Stimulated activated CD4-positive, alpha-beta T cell treated with anti-CD3 and anti-CD28 coated beads, Interleukin-2, amount 100 ng/mL, for 24 hours (primary cell): Measurements from ENCODE around the gene ZNF879.
A peak's percentile ranks its signal among the peaks of the same experiment; 100 is the strongest.

Experiments used
- DNase-seq, 2 donors: peaks; one replicate each; pipeline ENCODE4 v3.0.0-alpha.2; 2020

ZNF879 gene

DNA sequence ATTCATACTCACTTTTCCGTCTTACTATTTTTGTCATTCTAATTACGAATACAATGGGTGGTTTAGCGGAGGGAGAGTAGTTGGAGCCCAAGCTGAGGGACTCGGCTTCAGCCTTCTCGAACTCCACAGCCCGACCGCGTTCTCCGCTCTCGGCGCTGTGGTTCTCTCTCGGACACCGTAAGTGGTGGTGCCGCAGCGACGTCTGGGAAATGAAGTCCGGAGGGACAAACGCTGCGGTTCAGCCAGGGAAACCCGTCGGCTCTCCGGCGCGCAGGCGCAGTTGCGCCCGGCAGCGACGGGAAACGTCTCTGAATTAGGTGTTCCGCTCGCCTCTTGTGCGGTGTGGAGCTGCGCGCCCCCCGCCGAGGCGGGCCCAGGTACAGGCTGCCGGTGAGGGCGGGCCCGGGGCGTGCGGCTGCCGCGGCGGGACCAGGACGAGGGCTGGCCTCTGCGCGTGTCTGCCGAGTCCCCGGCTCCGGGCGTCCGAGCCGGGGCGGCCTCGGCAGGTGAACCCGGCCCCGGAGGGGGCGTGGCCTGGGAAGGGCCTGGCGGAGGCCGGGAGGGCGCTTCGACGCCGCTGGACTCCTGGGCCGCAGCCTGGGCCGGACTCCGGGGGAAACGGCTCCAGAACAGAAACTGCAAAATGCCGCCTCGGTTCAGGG, at the start of gene ZNF879:
Gene ZNF879 (plus strand): TSS at position 277 of the 662 bp plus-strand sequence. CDS start 1,201 bp downstream, outside the sequence.
- DNase-seq = peak; percentile 90 to 92

DNA sequence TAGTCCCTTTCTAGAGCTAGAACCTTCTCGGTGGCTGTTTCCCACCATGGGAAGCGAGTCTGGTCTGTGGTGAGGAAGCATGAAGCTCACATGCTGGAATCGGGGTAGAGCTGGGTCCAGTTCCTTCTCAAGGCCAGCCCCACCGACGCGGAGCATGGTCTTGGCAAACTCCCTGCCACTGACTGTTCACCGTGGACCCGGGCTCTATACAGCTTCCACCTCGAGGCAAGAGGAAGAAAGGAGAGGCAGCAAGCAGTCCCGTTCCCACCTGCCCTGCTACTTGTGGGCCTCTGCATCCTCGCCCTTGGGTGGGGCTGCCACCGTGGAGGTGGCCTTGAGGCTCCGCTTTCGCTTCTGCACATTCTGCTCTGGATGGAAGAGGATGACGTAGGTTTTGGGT, 42.2 kb upstream of the ZNF879 start:
- no peak for DNase-seq

DNA sequence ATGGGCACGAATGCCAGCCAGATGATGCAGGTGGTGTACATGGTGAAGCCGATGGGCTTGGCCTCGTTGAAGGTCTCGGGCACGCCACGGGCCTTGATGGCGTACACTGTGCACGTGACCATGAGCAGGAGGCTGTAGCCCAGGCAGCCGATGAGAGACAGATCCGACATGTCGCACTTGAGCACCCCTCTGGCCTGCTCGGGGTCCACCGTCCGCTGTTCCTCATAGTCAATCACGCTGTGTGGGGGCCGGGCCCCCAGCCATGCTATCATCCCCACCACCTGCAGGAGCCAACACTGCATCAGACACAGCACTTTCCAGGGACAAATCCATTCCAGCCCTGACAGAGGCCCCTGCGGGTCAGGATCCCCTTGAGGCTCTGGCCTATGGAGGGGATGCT, 40.7 kb upstream of the ZNF879 start:
- DNase-seq = no peak

DNA sequence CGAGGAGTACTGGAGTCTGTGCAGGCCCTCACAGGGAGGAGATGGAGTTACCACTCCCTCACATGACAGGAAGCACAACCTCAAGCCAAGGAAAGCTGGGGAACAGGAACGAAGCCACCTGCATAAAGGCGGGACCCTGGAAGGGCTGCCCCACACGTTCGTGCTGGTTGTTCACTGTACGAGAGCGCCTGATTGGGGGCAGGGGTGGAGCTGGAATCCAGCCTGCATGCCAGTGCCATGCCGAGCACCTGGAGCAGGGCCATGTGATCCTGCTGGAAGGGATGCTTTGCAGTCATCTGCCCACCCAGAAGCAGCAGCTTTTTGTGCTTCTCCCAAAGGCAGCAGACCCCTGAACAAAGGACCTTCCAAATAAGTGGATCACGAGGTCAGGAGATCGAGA, 39.9 kb upstream of the ZNF879 start:
- no peak for DNase-seq

- DNase-seq = no peak
Measured at GRCh38 chr5:178984145-178985072, 39.2 kb upstream of the ZNF879 start.

DNA sequence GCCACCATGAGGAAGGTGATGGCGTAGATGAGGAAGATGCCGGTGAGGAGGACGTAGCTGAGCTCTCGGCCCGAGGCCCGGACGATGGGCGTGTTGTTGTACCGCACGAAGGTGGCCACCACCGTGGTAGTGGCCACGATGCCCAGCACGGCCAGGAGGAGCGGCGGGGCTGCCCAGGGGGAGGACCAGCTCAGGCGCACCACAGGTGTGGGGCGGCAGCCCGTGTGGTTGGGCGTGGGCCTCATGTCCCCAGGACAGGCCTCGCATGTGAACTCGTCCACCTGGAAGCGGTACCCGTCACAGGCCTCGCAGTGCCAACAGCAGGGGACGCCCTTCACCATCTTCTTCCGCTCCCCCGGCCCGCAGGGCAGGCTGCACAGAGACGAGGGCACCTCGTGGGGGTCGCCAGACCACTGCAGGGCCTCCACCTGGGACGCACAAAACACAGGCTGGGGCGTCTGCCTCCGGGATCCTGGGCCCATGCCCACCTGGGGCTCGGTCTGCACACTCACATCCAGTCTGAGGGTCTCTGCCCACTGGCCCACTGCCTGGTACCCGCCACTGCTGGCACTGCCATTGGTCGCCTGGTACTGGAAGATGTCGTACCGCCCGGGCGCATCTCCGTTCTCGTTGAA, 37.2 kb upstream of the ZNF879 start:
- DNase-seq = no peak

DNA sequence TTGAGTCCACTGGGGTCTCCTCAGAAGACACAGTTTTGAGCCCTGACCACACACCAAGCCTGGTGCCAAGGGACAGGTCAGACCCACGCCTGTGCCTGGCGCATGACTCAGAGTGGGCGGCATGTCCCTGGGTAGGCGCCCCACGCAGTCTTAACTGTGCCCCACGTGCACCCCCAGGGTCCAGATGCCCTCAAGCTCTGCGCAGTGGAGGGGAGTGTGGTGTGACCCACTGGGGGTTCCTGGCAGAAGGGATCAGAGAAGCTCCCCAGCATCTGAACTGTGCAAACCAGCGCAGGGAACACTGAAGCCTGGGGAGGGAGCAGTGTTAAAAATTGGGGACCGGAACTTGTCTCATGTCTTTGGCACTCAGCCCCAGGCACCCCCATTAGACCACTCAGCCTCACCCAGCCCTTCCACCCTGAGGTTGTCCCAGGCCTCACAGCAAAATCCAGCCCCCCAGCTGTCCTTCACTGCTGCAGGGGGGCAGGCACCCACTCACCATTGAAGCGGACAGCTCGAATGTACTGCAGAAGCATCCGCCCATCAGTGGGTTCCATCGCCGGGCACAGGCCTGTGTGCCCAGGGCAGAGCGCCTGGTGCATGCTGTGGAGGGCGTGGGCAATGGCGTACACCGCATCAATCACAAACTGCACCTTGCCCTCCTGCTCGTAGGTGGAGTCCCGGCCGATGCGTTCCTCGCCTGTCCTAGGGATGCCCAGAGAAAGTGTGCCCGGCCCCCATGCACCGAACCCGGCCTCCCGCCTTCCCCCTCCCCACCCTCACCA, 35.0 kb upstream of the ZNF879 start:
- DNase-seq = no peak

- no peak for DNase-seq
Measured at GRCh38 chr5:178989311-178989710, 34.3 kb upstream of the ZNF879 start.

GRCh38 chr5:178990491-178990890, 33.1 kb upstream of the ZNF879 start:
- no peak for DNase-seq

- no peak for DNase-seq
Measured at GRCh38 chr5:178991190-178992145, 32.1 kb upstream of the ZNF879 start.

- no peak for DNase-seq
Measured at GRCh38 chr5:178992291-178992895, 31.2 kb upstream of the ZNF879 start.

GRCh38 chr5:178993236-178993765, 30.3 kb upstream of the ZNF879 start:
- DNase-seq = no peak

DNA sequence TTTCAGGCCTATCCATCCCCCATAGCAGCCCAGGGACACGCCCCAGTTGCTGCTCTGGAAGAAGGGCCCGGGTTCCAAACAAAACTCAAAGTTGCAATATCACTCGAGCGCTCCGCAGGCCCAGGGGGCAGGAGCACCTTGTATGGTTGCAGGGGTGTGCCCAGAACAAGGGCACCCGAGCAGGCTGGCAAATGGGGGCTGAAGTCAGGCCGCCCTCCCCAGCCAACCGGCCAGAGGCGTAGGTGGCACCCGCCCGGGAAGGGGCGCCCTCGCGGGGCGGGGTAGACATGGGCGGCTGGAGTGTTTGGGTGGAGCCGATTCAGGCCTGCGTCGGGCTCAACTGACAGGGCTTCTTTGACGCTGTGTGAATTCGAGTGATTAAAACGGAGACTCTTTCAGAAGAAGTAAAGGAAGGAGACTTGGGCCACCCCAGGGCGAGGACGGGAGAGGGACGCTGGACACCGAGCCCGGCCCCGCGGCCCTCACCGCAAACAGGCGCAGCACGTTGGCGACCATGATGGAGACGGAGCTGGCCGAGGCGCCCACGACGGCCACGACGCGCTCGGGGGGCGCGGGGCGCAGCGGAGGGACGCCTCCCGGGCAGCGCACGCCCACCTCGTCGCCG, 29.5 kb upstream of the ZNF879 start:
- no peak for DNase-seq

DNA sequence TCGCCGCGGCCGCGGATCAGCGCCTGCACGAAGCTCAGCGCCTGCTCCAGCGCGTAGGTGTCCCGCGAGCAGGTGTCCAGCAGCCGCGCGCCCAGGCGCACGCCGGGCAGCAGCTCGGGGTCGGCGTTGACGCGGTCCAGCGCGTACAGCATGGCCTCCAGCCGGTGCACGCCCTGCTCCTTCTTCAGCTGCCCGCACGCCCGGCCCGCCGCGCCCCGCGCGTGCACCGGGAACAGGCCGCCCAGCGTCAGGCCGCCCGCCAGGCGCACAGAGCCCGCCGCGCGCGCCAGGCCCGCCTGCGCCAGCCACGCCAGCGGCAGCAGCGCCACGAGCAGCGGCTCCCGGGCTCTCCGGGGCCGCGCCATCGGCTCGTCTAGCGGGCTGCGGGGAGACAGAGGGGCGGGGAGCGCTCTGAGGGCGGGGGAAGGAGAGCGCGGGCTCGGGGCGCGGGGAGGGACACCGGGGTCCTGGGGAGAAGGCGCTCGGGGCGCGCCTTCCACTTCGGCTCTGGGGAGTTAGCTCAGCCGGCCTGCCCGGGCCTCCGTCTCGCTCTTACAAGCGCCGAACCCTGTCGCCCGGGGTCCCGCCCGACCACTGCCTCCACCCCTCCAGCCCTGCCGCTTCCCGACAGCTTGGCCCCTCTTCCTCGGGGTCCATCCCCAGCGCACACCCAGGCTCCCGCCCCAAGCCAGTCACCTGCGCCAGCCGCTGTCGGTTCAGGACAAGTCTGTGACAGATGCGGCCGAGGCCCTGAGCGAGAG, 28.8 kb upstream of the ZNF879 start, which contains the start of gene GRM6:
Gene GRM6 (minus strand): TSS at position 741 of the 761 bp plus-strand sequence. CDS start 376 bp downstream, at position 365.
- DNase-seq = no peak

GRCh38 chr5:178995341-178995690, 28.3 kb upstream of the ZNF879 start:
- no peak for DNase-seq

DNA sequence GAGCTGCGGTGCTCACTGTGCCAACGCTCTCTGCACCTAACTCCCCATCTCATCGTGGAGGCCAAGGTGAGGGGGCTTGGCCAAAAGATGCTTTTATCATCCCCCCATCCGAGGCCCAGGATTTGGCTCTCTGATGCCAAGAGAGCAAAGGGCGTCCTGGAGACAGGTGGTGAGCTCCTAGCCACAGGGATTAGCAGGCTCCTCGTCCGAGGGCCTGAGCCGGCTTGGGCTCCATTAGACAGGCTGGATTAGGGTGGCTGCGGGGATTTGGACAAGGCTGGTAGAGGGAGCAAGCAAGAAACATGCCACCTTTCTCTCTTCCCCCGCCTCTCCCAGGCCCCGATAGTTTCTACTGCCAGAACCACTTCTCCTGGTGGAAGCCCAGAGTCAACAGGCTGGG, 27.4 kb upstream of the ZNF879 start:
- no peak for DNase-seq

DNA sequence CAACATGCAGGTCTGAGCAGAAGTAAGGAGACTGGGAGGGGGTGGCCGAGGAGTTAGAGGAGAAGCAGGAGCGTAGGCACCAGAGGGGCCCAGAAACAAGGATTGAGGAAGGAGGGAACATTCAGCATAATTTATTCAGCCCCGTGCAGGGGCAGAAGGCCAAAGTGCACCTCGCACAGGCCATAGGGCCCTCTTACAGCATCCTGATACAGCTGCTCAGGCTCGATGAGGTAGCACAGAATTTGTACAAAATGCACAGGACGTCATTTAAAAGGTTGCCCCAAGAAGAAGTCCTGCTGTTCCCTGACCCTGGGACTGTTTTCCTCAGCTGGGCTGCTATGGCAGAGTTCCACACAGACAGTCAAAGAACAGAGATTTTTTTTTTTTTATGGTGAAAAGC, 26.4 kb upstream of the ZNF879 start:
- no peak for DNase-seq

DNA sequence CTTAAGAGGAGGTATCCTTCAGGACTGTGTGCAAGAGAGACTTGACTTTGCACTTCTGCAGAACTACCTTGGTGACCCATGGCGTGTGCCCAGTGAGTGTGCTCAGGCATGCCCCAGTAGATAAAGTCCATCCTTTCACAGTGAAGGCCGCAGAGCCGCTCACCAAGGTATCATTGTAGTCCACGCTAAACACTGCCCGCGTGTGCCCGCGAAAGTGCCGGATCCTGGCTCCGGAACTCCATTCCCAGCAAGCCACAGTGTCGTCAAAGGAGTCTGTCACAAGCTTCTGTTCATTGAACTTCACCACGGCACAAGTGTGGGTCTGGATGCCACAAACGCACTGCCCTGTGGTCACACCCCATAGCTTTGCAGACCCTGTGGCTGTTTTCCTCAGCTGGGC, 25.2 kb upstream of the ZNF879 start:
- no peak for DNase-seq

DNA sequence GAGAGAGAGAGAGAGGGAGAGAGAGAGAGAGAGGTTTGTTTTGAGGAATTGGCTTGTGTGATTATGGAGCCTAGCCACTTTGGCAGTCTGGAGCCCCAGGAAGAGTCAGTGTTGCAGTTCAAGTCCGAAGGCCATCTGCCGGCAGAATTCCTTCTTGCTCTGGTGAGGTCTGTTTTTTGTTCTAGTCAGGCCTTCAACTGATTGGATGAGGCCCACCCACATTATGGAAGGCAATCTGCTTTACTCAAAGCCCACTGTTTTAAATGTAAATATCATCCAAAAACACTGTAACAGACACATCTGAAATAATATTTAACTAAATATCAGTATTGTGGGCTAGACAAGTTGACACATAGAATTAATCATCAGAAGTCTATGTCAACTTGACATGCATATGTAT, 17.0 kb upstream of the ZNF879 start:
- no peak for DNase-seq

- no peak for DNase-seq
Measured at GRCh38 chr5:179008667-179009066, 14.9 kb upstream of the ZNF879 start.
